ENCODE measurements around the gene CCNJL. TPM values are rescaled to one million over a fixed set of nuclear protein-coding genes. Genes with fewer than 3 reads are reported as not detected.

CCNJL gene
- total RNA-seq (2014; rRNA removed; shearing (Covaris generic)) = not detected in 2 replicates
- total RNA-seq (2022) = not detected in 2 replicates
- percentile 9 among the genes with signal in this experiment for Bru-seq, nascent RNA
- percentile 3 among the genes with signal in this experiment for BruChase-seq, experiment 1, labeled RNA remaining after a 6-hour chase
- BruChase-seq, experiment 2, labeled RNA remaining after a 2-hour chase = percentile 2 among the genes with signal in this experiment
- long read RNA-seq = 0 reads

GRCh38 chr5:160312134-160312959 is at the start of gene CCNJL:
Gene CCNJL, minus strand, starts transcription at chr5:160312564. Its CDS starts 641 bp downstream, at chr5:160311923.
- H3K9me3 ChIP-seq (ENCODE audit: low read length) = no peaks in the 10 kb centered on the region
- ChIA-PET CTCF (ENCODE audit: unreplicated experiment) (no interaction called here), POLR2A (no interaction called here)
- no TSS peak for BruUV-seq (replicated peaks)
- no peak within 1 kb of the TSS for H2AFZ ChIP-seq (ENCODE audit: low read length)
- no peak for DNase-seq (ENCODE audit: low spot score)
- no peaks in the 10 kb centered on the region for H3K36me3 ChIP-seq (ENCODE audit: insufficient read depth, low read length)
- no peaks in the 10 kb centered on the region for H3K9me2 ChIP-seq (ENCODE audit: insufficient read depth, low read length)
- no peak within 1 kb of the TSS for H3K27ac ChIP-seq (ENCODE audit: low read depth, low read length, poor library complexity, severe bottlenecking)
- no peaks in the 10 kb centered on the region for H3K79me2 ChIP-seq (ENCODE audit: insufficient read depth, low read depth, low read length)
- H3K4me3 ChIP-seq (ENCODE audit: low read depth, low read length, poor library complexity, severe bottlenecking) = no peak within 1 kb of the TSS
- H4K20me1 ChIP-seq (ENCODE audit: insufficient read depth, low read length) = no peaks in the 10 kb centered on the region
- H3K4me2 ChIP-seq (ENCODE audit: low read length) = no peak within 1 kb of the TSS
- H3K4me1 ChIP-seq (ENCODE audit: insufficient read depth, low read length, poor library complexity, severe bottlenecking) = no peaks in the 10 kb centered on the region
- TF ChIP-seq EZH2phosphoT487 (IDR thresholded peaks at IDR 0.05; ENCODE audit: borderline replicate concordance, low read depth, low read length) = no peak
- intact Hi-C loops (cut with micrococcal nuclease; ENCODE audit: unreplicated experiment) = no loop called here

- H3K4me3 ChIP-seq (ENCODE audit: low read depth, low read length, poor library complexity, severe bottlenecking) = no peak overlapping the region
- no peak overlapping the region for H2AFZ ChIP-seq (ENCODE audit: low read length)
- TF ChIP-seq EZH2phosphoT487 (IDR thresholded peaks at IDR 0.05; ENCODE audit: borderline replicate concordance, low read depth, low read length) (no peak), CTCF (conservative IDR thresholded peaks at IDR 0.05; ENCODE audit: low read length) (no peak)
- no peaks in the 10 kb centered on the region for H3K36me3 ChIP-seq (ENCODE audit: insufficient read depth, low read length)
- no peak for DNase-seq (ENCODE audit: low spot score)
- no peak overlapping the region for H3K4me2 ChIP-seq (ENCODE audit: low read length)
- H4K20me1 ChIP-seq (ENCODE audit: insufficient read depth, low read length) = no peaks in the 10 kb centered on the region
- no TSS peak for BruUV-seq (replicated peaks)
- H3K9me3 ChIP-seq (ENCODE audit: low read length) = no peaks in the 10 kb centered on the region
- no peaks in the 10 kb centered on the region for H3K79me2 ChIP-seq (ENCODE audit: insufficient read depth, low read depth, low read length)
- no peak overlapping the region for H3K27ac ChIP-seq (ENCODE audit: low read depth, low read length, poor library complexity, severe bottlenecking)
- intact Hi-C loops (cut with micrococcal nuclease; ENCODE audit: unreplicated experiment) = no loop called here
- no peaks in the 10 kb centered on the region for H3K9me2 ChIP-seq (ENCODE audit: insufficient read depth, low read length)
- no peaks in the 10 kb centered on the region for H3K4me1 ChIP-seq (ENCODE audit: insufficient read depth, low read length, poor library complexity, severe bottlenecking)
- CTCF ChIA-PET (ENCODE audit: unreplicated experiment) = no interaction called here
- POLR2A ChIA-PET = no interaction called here
These were observed 49.4 kb upstream of the CCNJL start for GRCh38 chr5:160361624-160362228.

- Histone ChIP-seq H3K27ac (ENCODE audit: low read depth, low read length, poor library complexity, severe bottlenecking) (no peak overlapping the region), H3K9me3 (ENCODE audit: low read length) (no peaks in the 10 kb centered on the region), H3K36me3 (ENCODE audit: insufficient read depth, low read length) (no peaks in the 10 kb centered on the region), H4K20me1 (ENCODE audit: insufficient read depth, low read length) (no peaks in the 10 kb centered on the region), H3K9me2 (ENCODE audit: insufficient read depth, low read length) (no peaks in the 10 kb centered on the region), H3K4me3 (ENCODE audit: low read depth, low read length, poor library complexity, severe bottlenecking) (no peak overlapping the region), H3K4me1 (ENCODE audit: insufficient read depth, low read length, poor library complexity, severe bottlenecking) (no peaks in the 10 kb centered on the region), H3K79me2 (ENCODE audit: insufficient read depth, low read depth, low read length) (no peaks in the 10 kb centered on the region), H3K4me2 (ENCODE audit: low read length) (no peak overlapping the region), H2AFZ (ENCODE audit: low read length) (no peak overlapping the region)
- BruUV-seq (replicated peaks) = no TSS peak
- no peak for DNase-seq (ENCODE audit: low spot score)
- POLR2A ChIA-PET = interaction anchor here (0.7 kb wide), 1 partner anchor 16 kb away, joined by 4 read pairs; no protein-coding TSS in a partner anchor
- CTCF ChIA-PET (ENCODE audit: unreplicated experiment) = no interaction called here
- TF ChIP-seq EZH2phosphoT487 (IDR thresholded peaks at IDR 0.05; ENCODE audit: borderline replicate concordance, low read depth, low read length) (no peak), CTCF (conservative IDR thresholded peaks at IDR 0.05; ENCODE audit: low read length) (no peak)
- intact Hi-C loops (cut with micrococcal nuclease; ENCODE audit: unreplicated experiment) = no loop called here
These were observed 47.9 kb upstream of the CCNJL start for GRCh38 chr5:160360310-160360709.

Measured in OCI-LY7 (cell line).